ENCODE data around the gene ST7. TPM values are rescaled to one million over a fixed set of nuclear protein-coding genes. Genes with fewer than 3 reads are reported as not detected.

The ST7 gene
- total and polyA plus RNA-seq, 2 of the 8 experiments (the other 6 are each of a cell fraction or from before 2014, with no cell fraction given): 16.3 to 18.0 TPM

- TF ChIP-seq RNF2 (IDR thresholded peaks at IDR 0.05; ENCODE audit: borderline replicate concordance, low read depth, low read length, missing control alignments, poor library complexity, severe bottlenecking): no peak
- no peak for TF ChIP-seq KDM4A (IDR thresholded peaks at IDR 0.05; ENCODE audit: low read depth, low read length, severe bottlenecking)
- no peak for TF ChIP-seq KDM5A (IDR thresholded peaks at IDR 0.05; ENCODE audit: low read length)
- TF ChIP-seq NANOG (IDR thresholded peaks at IDR 0.05; ENCODE audit: insufficient read depth, low read depth, low read length, poor library complexity, severe bottlenecking): no peak
- TF ChIP-seq, protein P1, sequence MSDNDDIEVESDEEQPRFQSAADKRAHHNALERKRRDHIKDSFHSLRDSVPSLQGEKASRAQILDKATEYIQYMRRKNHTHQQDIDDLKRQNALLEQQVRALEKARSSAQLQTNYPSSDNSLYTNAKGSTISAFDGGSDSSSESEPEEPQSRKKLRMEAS (IDR thresholded peaks at IDR 0.05): no peak
- no peak for TF ChIP-seq ASH2L (IDR thresholded peaks at IDR 0.05; ENCODE audit: low read length)
- TF ChIP-seq TAF7 (optimal IDR thresholded peaks at IDR 0.05; ENCODE audit: borderline replicate concordance, low read depth, low read length): no peak
Measured at GRCh38 chr7:117154721-117155120, 201.4 kb downstream of the ST7 start (continued).

Measured in H1 (cell line).